BLaER1 (cell line): ENCODE measurements around the gene PAX8.
A peak's percentile ranks its signal among the peaks of the same experiment; 100 is the strongest.

Experiments
- H3K27ac ChIP-seq: shearing (Covaris generic); formaldehyde crosslinking; 2 replicates; pipeline ENCODE4 v1.8.1; 2022
- H3K27me3 ChIP-seq: shearing (Covaris generic); formaldehyde crosslinking; 2 replicates; pipeline ENCODE4 v1.8.1; 2022
- H3K36me3 ChIP-seq: shearing (Covaris generic); formaldehyde crosslinking; 2 replicates; pipeline ENCODE4 v1.8.1; 2022
- H3K4me1 ChIP-seq: shearing (Covaris generic); formaldehyde crosslinking; 2 replicates; pipeline ENCODE4 v1.8.1; 2022
- H3K4me2 ChIP-seq: shearing (Covaris generic); formaldehyde crosslinking; 2 replicates; pipeline ENCODE4 v1.8.1; 2022
- H3K4me3 ChIP-seq: shearing (Covaris generic); formaldehyde crosslinking; 2 replicates; pipeline ENCODE4 v1.8.1; 2022
- H3K9ac ChIP-seq: shearing (Covaris generic); formaldehyde crosslinking; 2 replicates; pipeline ENCODE4 v1.8.1; 2022
- H3K9me3 ChIP-seq: shearing (Covaris generic); formaldehyde crosslinking; 2 replicates; pipeline ENCODE4 v1.8.1; 2022
- H4K20me1 ChIP-seq: shearing (Covaris generic); formaldehyde crosslinking; 2 replicates; pipeline ENCODE4 v1.8.1; 2022
- Cebpa-rat ChIP-seq: shearing (Covaris generic); IDR thresholded peaks from 2 replicates; pipeline ENCODE4 v1.8.1; 2022

The PAX8 gene

DNA sequence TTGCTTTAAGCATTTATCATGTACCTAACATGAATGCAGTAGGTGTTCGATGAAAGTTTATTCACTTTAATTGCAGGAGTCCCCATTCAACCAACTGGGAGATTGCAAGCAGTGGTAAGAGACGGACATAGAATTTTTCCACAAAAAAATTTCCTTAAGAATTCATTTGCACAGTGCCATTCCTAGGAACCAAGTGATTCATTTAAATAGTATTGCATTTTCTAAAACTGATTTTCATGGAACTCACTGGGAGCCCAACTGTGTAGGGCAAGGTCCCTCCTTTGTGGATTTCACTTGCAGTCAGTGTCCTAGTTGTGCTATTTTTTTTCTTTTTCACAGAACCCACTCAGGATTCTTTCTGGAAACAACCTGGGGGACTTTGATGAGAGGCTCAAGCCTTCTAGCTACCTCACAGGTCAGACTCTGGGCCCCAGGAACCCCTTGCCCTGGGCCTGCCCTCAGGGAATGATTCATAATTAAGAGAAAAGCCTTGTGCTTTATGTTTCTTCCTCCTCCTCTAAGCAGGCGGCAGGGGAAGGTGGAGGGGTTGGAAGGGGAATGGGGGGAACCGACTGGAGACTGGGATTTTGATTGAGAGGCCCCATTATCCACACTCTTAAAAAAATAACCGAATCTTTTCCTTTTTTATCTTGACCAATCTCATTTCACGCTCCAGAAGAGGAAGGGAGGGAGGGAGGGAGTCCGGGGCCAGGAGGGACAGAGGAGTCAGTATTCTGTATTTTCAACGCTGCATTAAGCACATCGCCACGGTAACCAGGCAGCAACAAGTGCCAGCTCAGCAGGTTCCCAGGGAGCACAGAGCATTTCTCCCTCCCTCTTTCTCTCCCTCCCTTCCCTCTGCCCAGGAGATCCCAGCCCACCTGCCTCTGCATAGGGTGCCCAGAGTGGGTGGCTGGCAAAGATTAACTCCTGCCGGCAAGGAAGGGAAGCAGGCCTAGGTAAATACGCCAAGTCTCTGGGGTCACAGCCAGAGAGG lies 53.2 kb downstream of the PAX8 start:
- H3K4me3 ChIP-seq: no peak overlapping the region
- H3K36me3 ChIP-seq: no peaks in the 10 kb centered on the region
- no peak overlapping the region for H3K27ac ChIP-seq
- no peak for TF ChIP-seq Cebpa-rat
- no peaks in the 10 kb centered on the region for H3K27me3 ChIP-seq
- H3K9ac ChIP-seq: no peak overlapping the region
- H3K9me3 ChIP-seq: no peaks in the 10 kb centered on the region
- no peaks in the 10 kb centered on the region for H4K20me1 ChIP-seq
- peaks cover 27% of the 10 kb centered on the region for H3K4me1 ChIP-seq
- H3K4me2 ChIP-seq: peak overlapping the region; percentile 33

GRCh38 chr2:113224647-113225236 lies 54.0 kb downstream of the PAX8 start:
- Histone ChIP-seq H3K27ac (no peak overlapping the region), H3K4me1 (peaks cover 31% of the 10 kb centered on the region), H3K9me3 (no peaks in the 10 kb centered on the region), H3K36me3 (no peaks in the 10 kb centered on the region), H3K4me2 (no peak overlapping the region), H3K27me3 (no peaks in the 10 kb centered on the region), H3K9ac (no peak overlapping the region), H4K20me1 (no peaks in the 10 kb centered on the region), H3K4me3 (no peak overlapping the region)
- TF ChIP-seq Cebpa-rat: no peak

DNA sequence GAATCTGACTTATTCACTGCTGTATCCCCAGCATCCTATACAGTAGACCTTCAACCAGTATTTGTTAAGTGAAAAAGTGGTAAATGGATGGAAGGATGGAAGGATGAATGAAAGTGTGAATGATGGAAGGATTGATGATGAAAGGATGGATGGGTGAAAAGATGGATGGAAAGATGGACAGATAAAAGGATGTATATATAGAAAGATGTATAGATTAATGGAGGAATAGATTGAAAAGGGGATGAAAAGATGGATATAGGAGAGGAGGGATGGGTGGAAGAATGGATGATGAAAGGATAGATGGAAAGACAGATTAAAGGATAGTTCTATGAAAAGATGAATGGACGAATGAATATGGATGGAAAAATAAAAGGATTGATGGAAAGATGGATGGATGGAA lies 54.9 kb downstream of the PAX8 start:
- Histone ChIP-seq H3K9me3 (no peaks in the 10 kb centered on the region), H3K9ac (no peak overlapping the region), H3K4me2 (no peak overlapping the region), H3K4me3 (no peak overlapping the region), H3K4me1 (peaks cover 40% of the 10 kb centered on the region), H4K20me1 (no peaks in the 10 kb centered on the region), H3K36me3 (no peaks in the 10 kb centered on the region), H3K27me3 (no peaks in the 10 kb centered on the region), H3K27ac (no peak overlapping the region)
- no peak for TF ChIP-seq Cebpa-rat

DNA sequence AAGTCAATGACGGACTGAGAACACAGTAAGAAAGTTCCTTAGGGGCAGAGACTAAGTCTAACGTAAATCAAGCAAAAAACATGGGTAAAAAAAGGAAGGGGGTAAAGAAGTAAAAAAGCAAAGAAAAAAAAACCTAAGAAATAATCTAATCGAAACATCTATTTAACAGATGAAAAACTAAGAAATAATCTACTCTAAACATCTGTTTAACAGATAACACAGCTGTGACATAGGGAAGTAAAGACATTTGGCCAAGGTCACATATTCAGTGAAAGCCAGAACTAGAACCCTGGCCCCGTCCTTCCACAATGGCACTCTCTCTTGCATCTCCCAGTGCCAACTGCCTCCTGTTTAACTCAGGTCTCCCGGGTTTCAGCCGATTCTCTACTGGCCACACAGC lies 56.9 kb downstream of the PAX8 start:
- Histone ChIP-seq H3K4me3 (no peak overlapping the region), H3K27me3 (no peaks in the 10 kb centered on the region), H3K4me1 (peaks cover 45% of the 10 kb centered on the region), H3K36me3 (no peaks in the 10 kb centered on the region), H4K20me1 (peaks cover 16% of the 10 kb centered on the region), H3K4me2 (no peak overlapping the region), H3K9ac (no peak overlapping the region), H3K9me3 (no peaks in the 10 kb centered on the region), H3K27ac (no peak overlapping the region)
- TF ChIP-seq Cebpa-rat: no peak

DNA sequence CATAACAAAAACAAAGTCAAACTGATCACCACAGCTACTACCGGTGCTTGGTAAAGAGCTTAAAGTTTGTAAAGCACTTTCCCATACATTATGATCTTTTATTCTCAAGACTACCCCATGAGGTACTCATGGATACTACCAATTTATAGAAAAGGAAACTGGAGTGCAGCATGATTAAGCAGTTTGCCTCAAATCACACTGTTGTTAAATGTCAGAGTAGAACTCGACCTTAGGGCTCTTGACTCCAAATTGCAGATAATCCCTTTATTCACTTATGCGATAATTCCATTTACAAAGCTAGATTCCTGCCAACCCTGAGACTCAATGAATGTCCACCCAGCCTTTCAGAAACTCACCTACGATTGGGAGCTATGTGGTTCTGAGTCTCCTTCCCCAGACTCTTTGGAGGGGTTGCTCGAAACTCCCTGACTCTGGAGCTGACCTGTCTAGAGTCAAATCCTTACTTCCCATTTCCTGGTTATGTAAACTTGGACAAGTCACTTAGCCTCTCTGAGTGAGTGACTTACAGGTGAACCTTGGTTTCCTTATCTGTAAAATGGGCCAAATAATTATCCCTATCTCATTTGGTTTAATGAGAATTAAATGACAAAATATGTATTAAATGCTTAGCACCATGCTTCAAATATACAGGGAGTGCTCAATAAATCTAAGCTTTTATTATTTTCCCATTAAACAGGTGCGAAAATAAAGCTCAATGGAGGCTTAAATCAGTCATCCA lies 57.6 kb downstream of the PAX8 start:
- peaks cover 48% of the 10 kb centered on the region for H3K4me1 ChIP-seq
- no peak overlapping the region for H3K27ac ChIP-seq
- H3K36me3 ChIP-seq: no peaks in the 10 kb centered on the region
- no peak overlapping the region for H3K9ac ChIP-seq
- no peaks in the 10 kb centered on the region for H3K9me3 ChIP-seq
- no peak overlapping the region for H3K4me2 ChIP-seq
- no peak for TF ChIP-seq Cebpa-rat
- H3K27me3 ChIP-seq: no peaks in the 10 kb centered on the region; the same call in 1 of the 2 replicates
- H4K20me1 ChIP-seq: peaks cover 18% of the 10 kb centered on the region
- no peak overlapping the region for H3K4me3 ChIP-seq

DNA sequence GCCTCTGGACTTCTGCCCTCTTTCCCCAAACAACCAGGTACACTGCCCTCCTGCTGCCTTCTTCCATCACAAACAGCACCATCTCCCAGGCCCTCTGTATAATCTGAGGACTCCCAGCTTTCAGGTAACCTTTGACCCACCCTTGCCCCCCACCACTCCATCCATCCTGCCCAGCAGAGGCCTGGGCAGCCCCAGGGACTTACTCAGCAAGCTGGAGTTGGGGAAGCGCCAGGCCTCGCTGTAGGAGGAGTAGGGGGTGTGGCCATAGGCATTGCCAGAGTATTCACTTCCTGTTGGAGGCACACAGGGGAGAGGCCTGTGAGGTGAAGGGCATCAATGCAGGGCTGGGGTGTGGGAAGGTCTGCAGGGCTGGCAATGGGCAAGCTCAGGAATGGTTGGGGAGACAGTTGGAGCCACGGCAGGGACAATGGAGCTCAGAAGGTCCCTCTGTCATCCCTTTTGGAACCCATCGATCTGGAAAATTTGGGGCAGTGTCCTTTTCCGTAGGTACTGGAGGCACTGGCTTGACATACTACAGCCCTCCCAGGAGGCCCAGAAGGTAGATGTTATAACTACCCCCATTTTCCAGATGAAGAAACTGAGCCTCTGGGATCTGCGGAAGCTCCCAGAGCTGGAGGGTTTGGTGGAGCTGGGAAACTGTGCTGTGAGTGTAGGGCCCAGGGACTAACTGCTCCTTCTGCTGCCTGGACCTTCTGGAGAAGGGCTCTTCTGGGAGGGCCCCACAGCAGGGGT lies 58.7 kb downstream of the PAX8 start:
- H3K4me2 ChIP-seq: peak overlapping the region; percentile 97
- H4K20me1 ChIP-seq: peaks cover 18% of the 10 kb centered on the region
- no peaks in the 10 kb centered on the region for H3K36me3 ChIP-seq
- TF ChIP-seq Cebpa-rat: no peak
- H3K27me3 ChIP-seq: no peaks in the 10 kb centered on the region; the same call in 1 of the 2 replicates
- H3K4me1 ChIP-seq: peaks cover 50% of the 10 kb centered on the region
- no peak overlapping the region for H3K9ac ChIP-seq
- H3K27ac ChIP-seq: no peak overlapping the region
- H3K4me3 ChIP-seq: no peak overlapping the region
- H3K9me3 ChIP-seq: no peaks in the 10 kb centered on the region

- H3K27me3 ChIP-seq: no peaks in the 10 kb centered on the region; the same call in 1 of the 2 replicates
- H3K4me1 ChIP-seq: peaks cover 56% of the 10 kb centered on the region
- no peak overlapping the region for H3K4me3 ChIP-seq
- no peaks in the 10 kb centered on the region for H3K9me3 ChIP-seq
- H3K9ac ChIP-seq: no peak overlapping the region
- TF ChIP-seq Cebpa-rat: no peak
- H3K27ac ChIP-seq: no peak overlapping the region
- H3K4me2 ChIP-seq: peak overlapping the region; percentile 97
- peaks cover 18% of the 10 kb centered on the region for H4K20me1 ChIP-seq
- no peaks in the 10 kb centered on the region for H3K36me3 ChIP-seq
These were observed 59.2 kb downstream of the PAX8 start for GRCh38 chr2:113219525-113219888.

- peaks cover 60% of the 10 kb centered on the region for H3K4me1 ChIP-seq
- no peaks in the 10 kb centered on the region; the same call in 1 of the 2 replicates for H3K27me3 ChIP-seq
- H3K4me3 ChIP-seq: no peak overlapping the region
- H3K9me3 ChIP-seq: no peaks in the 10 kb centered on the region
- no peak overlapping the region for H3K9ac ChIP-seq
- no peak for TF ChIP-seq Cebpa-rat
- H3K4me2 ChIP-seq: peak overlapping the region; percentile 97
- H4K20me1 ChIP-seq: peaks cover 18% of the 10 kb centered on the region
- H3K27ac ChIP-seq: no peak overlapping the region
- H3K36me3 ChIP-seq: no peaks in the 10 kb centered on the region
These were observed 59.7 kb downstream of the PAX8 start for GRCh38 chr2:113219092-113219441.
